ENCODE results near the gene CD24.

CD24 gene

GRCh38 chr6:106973836-106974335 lies 643 bp downstream of the CD24 start:
- peak; percentile 27 for ATAC-seq
- no peak for TF ChIP-seq ZNF8 (CRISPR knock-in tag; IDR thresholded peaks at IDR 0.05)
- TF ChIP-seq CSDC2 (CRISPR knock-in tag; IDR thresholded peaks at IDR 0.05) = no peak
- TF ChIP-seq, protein P1, sequence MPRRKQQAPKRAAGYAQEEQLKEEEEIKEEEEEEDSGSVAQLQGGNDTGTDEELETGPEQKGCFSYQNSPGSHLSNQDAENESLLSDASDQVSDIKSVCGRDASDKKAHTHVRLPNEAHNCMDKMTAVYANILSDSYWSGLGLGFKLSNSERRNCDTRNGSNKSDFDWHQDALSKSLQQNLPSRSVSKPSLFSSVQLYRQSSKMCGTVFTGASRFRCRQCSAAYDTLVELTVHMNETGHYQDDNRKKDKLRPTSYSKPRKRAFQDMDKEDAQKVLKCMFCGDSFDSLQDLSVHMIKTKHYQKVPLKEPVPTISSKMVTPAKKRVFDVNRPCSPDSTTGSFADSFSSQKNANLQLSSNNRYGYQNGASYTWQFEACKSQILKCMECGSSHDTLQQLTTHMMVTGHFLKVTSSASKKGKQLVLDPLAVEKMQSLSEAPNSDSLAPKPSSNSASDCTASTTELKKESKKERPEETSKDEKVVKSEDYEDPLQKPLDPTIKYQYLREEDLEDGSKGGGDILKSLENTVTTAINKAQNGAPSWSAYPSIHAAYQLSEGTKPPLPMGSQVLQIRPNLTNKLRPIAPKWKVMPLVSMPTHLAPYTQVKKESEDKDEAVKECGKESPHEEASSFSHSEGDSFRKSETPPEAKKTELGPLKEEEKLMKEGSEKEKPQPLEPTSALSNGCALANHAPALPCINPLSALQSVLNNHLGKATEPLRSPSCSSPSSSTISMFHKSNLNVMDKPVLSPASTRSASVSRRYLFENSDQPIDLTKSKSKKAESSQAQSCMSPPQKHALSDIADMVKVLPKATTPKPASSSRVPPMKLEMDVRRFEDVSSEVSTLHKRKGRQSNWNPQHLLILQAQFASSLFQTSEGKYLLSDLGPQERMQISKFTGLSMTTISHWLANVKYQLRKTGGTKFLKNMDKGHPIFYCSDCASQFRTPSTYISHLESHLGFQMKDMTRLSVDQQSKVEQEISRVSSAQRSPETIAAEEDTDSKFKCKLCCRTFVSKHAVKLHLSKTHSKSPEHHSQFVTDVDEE (CRISPR knock-in tag; IDR thresholded peaks at IDR 0.05) = no peak
- TF ChIP-seq, protein P2, sequence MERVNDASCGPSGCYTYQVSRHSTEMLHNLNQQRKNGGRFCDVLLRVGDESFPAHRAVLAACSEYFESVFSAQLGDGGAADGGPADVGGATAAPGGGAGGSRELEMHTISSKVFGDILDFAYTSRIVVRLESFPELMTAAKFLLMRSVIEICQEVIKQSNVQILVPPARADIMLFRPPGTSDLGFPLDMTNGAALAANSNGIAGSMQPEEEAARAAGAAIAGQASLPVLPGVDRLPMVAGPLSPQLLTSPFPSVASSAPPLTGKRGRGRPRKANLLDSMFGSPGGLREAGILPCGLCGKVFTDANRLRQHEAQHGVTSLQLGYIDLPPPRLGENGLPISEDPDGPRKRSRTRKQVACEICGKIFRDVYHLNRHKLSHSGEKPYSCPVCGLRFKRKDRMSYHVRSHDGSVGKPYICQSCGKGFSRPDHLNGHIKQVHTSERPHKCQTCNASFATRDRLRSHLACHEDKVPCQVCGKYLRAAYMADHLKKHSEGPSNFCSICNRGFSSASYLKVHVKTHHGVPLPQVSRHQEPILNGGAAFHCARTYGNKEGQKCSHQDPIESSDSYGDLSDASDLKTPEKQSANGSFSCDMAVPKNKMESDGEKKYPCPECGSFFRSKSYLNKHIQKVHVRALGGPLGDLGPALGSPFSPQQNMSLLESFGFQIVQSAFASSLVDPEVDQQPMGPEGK (CRISPR knock-in tag; IDR thresholded peaks at IDR 0.05; ENCODE audit: borderline replicate concordance) = no peak
- no peak for TF ChIP-seq TCF4 (CRISPR knock-in tag; IDR thresholded peaks at IDR 0.05; ENCODE audit: borderline replicate concordance)
- no peak for TF ChIP-seq CSRNP3 (CRISPR knock-in tag; IDR thresholded peaks at IDR 0.05)
- TF ChIP-seq TOX (CRISPR knock-in tag; IDR thresholded peaks at IDR 0.05; ENCODE audit: borderline replicate concordance) = no peak
- TF ChIP-seq POU6F1 (CRISPR knock-in tag; IDR thresholded peaks at IDR 0.05; ENCODE audit: borderline replicate concordance, low read depth) = no peak
- TF ChIP-seq OSR1 (CRISPR knock-in tag; IDR thresholded peaks at IDR 0.05) = no peak
- TF ChIP-seq ESRRG (CRISPR knock-in tag; IDR thresholded peaks at IDR 0.05) = no peak
- TF ChIP-seq ZC3H10 (CRISPR knock-in tag; IDR thresholded peaks at IDR 0.05) = no peak
- TF ChIP-seq ZFP30 (CRISPR knock-in tag; IDR thresholded peaks at IDR 0.05) = no peak
- TF ChIP-seq SNAI2 (CRISPR knock-in tag; IDR thresholded peaks at IDR 0.05) = no peak
- TF ChIP-seq ZFP3 (CRISPR knock-in tag; IDR thresholded peaks at IDR 0.05) = no peak
- TF ChIP-seq ZNF565 (CRISPR knock-in tag; conservative IDR thresholded peaks at IDR 0.05; ENCODE audit: low read depth) = no peak
- TF ChIP-seq ISL1 (CRISPR knock-in tag; IDR thresholded peaks at IDR 0.05) = no peak
- TF ChIP-seq ARNTL (CRISPR knock-in tag; IDR thresholded peaks at IDR 0.05; ENCODE audit: borderline replicate concordance, low read depth) = no peak
- TF ChIP-seq RARB (CRISPR knock-in tag; IDR thresholded peaks at IDR 0.05) = no peak
- no peak for TF ChIP-seq PPARA (CRISPR knock-in tag; IDR thresholded peaks at IDR 0.05; ENCODE audit: borderline replicate concordance)

DNA sequence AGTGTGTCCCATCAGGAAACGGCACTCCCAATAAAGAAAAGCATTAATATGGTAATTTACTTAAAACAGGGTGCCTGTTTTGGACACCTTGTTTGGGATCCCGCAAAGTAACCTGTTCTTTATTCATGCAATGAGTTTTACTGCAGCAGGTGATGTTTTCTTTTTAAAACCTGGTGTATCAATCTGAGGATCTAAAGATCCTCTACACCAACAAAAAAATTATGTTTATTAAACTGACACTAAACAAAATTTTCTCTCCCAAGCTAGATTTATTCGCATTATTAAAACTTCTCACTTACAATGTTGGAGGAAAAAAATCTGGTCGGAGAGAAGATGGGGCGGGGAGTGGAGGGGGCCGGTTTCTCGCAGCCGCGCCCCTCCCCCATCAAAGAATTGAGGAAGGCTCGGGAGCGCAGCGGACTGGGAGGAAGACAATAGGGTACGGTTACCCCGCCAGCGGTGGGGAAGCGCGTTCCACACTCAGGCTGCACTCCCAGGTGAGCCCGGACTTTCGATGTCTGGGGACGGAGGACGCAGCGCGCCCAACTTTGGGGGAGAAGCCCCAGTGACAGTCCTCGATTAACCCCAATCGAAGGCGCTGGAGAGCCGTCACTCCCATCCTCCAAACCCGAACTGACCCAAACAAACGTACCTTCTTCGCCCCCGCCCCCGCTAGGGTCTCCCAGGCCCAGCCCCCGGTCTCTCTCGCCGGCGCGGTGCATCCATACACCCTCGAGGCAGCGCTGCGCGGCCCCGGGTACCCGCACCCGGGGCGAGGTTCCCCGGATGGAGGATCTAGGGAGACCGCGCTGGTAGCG lies 1.3 kb downstream of the CD24 start:
- ATAC-seq = peak; percentile 16; the same call in 2 of the 3 replicates
- TF ChIP-seq OSR1 (CRISPR knock-in tag; IDR thresholded peaks at IDR 0.05) (no peak), ZC3H10 (CRISPR knock-in tag; IDR thresholded peaks at IDR 0.05) (no peak), PPARA (CRISPR knock-in tag; IDR thresholded peaks at IDR 0.05; ENCODE audit: borderline replicate concordance) (no peak), TCF4 (CRISPR knock-in tag; IDR thresholded peaks at IDR 0.05; ENCODE audit: borderline replicate concordance) (no peak), CSRNP3 (CRISPR knock-in tag; IDR thresholded peaks at IDR 0.05) (no peak), ZFP30 (CRISPR knock-in tag; IDR thresholded peaks at IDR 0.05) (no peak), CSDC2 (CRISPR knock-in tag; IDR thresholded peaks at IDR 0.05) (no peak), ZNF70 (CRISPR knock-in tag; IDR thresholded peaks at IDR 0.05) (no peak), ZFP3 (CRISPR knock-in tag; IDR thresholded peaks at IDR 0.05) (no peak), RARB (CRISPR knock-in tag; IDR thresholded peaks at IDR 0.05) (no peak), ARNTL (CRISPR knock-in tag; IDR thresholded peaks at IDR 0.05; ENCODE audit: borderline replicate concordance, low read depth) (no peak), POU6F1 (CRISPR knock-in tag; IDR thresholded peaks at IDR 0.05; ENCODE audit: borderline replicate concordance, low read depth) (no peak), ZNF565 (CRISPR knock-in tag; conservative IDR thresholded peaks at IDR 0.05; ENCODE audit: low read depth) (no peak), ISL1 (CRISPR knock-in tag; IDR thresholded peaks at IDR 0.05) (no peak)
- TF ChIP-seq, protein P1 (CRISPR knock-in tag; IDR thresholded peaks at IDR 0.05) = no peak

Measured in SK-N-SH treated with all-trans-retinoic acid at 6 μM for 48 hours (cell line).